Measurements from ENCODE around the gene FKBP3. TPM values are rescaled to one million over a fixed set of nuclear protein-coding genes. Genes with fewer than 3 reads are reported as not detected.

The FKBP3 gene
- total and polyA plus RNA-seq, 2 of the 13 experiments (the other 11 are each of a cell fraction or from before 2014, with no cell fraction given): 57.0 to 87.6 TPM

DNA sequence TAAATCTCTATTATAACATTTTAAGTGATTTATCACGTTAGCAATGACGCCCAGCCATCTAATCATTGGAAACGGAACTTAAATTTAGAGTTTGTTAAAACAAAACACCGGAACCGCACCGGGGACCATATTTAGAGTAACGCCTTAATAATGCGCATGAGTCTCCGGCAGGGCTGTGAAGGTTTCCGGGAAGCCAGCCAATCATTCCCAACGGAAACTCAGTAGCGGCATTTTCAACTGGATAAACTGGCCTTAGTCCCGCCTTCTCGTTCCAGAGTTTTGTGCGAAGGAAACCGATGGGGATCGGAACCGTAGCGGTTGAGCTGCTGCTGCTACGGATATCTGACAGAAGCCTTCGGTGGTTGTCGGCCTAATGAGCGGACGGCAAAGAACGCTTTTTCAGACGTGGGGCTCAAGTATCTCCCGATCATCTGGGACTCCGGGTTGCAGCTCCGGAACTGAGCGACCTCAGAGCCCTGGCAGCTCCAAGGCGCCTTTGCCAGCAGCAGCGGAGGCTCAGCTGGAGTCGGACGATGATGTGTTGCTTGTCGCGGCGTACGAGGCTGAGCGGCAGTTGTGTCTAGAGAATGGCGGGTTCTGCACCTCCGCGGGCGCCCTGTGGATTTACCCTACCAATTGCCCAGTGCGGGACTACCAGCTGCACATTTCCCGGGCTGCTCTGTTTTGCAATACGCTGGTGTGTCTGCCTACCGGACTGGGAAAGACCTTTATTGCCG is 1.5 kb upstream of the FKBP3 start, which contains the start of gene FANCM (continued):
- TF ChIP-seq, protein P1, sequence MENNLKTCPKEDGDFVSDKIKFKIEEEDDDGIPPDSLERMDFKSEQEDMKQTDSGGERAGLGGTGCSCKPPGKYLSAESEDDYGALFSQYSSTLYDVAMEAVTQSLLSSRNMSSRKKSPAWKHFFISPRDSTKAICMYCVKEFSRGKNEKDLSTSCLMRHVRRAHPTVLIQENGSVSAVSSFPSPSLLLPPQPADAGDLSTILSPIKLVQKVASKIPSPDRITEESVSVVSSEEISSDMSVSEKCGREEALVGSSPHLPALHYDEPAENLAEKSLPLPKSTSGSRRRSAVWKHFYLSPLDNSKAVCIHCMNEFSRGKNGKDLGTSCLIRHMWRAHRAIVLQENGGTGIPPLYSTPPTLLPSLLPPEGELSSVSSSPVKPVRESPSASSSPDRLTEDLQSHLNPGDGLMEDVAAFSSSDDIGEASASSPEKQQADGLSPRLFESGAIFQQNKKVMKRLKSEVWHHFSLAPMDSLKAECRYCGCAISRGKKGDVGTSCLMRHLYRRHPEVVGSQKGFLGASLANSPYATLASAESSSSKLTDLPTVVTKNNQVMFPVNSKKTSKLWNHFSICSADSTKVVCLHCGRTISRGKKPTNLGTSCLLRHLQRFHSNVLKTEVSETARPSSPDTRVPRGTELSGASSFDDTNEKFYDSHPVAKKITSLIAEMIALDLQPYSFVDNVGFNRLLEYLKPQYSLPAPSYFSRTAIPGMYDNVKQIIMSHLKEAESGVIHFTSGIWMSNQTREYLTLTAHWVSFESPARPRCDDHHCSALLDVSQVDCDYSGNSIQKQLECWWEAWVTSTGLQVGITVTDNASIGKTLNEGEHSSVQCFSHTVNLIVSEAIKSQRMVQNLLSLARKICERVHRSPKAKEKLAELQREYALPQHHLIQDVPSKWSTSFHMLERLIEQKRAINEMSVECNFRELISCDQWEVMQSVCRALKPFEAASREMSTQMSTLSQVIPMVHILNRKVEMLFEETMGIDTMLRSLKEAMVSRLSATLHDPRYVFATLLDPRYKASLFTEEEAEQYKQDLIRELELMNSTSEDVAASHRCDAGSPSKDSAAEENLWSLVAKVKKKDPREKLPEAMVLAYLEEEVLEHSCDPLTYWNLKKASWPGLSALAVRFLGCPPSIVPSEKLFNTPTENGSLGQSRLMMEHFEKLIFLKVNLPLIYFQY (CRISPR knock-in tag; IDR thresholded peaks at IDR 0.05; ENCODE audit: borderline replicate concordance): no peak
- TF ChIP-seq RORA (CRISPR knock-in tag; IDR thresholded peaks at IDR 0.05) (no peak), HOXA7 (CRISPR knock-in tag; IDR thresholded peaks at IDR 0.05) (0 out of 2 replicates have a peak, but pooled peaks have one; percentile 58), GATAD1 (CRISPR knock-in tag; IDR thresholded peaks at IDR 0.05) (peak; percentile 91), GABPA (IDR thresholded peaks at IDR 0.05; ENCODE audit: low read depth, low read length) (peak; percentile 78), GABPA (CRISPR knock-in tag; IDR thresholded peaks at IDR 0.05; ENCODE audit: low read depth) (peak; percentile 99), ONECUT2 (CRISPR knock-in tag; IDR thresholded peaks at IDR 0.05) (no peak), ZSCAN31 (CRISPR knock-in tag; IDR thresholded peaks at IDR 0.05; ENCODE audit: low read depth) (peak; percentile 54; the same call in 1 of the 2 replicates), ZNF788 (CRISPR knock-in tag; IDR thresholded peaks at IDR 0.05; ENCODE audit: borderline replicate concordance) (peak; percentile 62; the same call in 1 of the 2 replicates), ZFX (CRISPR knock-in tag; IDR thresholded peaks at IDR 0.05; ENCODE audit: low read depth) (peak; percentile 50), SNAI1 (CRISPR knock-in tag; IDR thresholded peaks at IDR 0.05; ENCODE audit: borderline replicate concordance) (no peak), SATB2 (CRISPR knock-in tag; IDR thresholded peaks at IDR 0.05) (no peak), GTF3A (CRISPR knock-in tag; conservative IDR thresholded peaks at IDR 0.05) (no peak)
- TF ChIP-seq, protein P2, sequence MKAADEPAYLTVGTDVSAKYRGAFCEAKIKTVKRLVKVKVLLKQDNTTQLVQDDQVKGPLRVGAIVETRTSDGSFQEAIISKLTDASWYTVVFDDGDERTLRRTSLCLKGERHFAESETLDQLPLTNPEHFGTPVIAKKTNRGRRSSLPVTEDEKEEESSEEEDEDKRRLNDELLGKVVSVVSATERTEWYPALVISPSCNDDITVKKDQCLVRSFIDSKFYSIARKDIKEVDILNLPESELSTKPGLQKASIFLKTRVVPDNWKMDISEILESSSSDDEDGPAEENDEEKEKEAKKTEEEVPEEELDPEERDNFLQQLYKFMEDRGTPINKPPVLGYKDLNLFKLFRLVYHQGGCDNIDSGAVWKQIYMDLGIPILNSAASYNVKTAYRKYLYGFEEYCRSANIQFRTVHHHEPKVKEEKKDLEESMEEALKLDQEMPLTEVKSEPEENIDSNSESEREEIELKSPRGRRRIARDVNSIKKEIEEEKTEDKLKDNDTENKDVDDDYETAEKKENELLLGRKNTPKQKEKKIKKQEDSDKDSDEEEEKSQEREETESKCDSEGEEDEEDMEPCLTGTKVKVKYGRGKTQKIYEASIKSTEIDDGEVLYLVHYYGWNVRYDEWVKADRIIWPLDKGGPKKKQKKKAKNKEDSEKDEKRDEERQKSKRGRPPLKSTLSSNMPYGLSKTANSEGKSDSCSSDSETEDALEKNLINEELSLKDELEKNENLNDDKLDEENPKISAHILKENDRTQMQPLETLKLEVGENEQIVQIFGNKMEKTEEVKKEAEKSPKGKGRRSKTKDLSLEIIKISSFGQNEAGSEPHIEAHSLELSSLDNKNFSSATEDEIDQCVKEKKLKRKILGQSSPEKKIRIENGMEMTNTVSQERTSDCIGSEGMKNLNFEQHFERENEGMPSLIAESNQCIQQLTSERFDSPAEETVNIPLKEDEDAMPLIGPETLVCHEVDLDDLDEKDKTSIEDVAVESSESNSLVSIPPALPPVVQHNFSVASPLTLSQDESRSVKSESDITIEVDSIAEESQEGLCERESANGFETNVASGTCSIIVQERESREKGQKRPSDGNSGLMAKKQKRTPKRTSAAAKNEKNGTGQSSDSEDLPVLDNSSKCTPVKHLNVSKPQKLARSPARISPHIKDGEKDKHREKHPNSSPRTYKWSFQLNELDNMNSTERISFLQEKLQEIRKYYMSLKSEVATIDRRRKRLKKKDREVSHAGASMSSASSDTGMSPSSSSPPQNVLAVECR (CRISPR knock-in tag; IDR thresholded peaks at IDR 0.05; ENCODE audit: borderline replicate concordance): peak; percentile 99
- TF ChIP-seq, protein P3, sequence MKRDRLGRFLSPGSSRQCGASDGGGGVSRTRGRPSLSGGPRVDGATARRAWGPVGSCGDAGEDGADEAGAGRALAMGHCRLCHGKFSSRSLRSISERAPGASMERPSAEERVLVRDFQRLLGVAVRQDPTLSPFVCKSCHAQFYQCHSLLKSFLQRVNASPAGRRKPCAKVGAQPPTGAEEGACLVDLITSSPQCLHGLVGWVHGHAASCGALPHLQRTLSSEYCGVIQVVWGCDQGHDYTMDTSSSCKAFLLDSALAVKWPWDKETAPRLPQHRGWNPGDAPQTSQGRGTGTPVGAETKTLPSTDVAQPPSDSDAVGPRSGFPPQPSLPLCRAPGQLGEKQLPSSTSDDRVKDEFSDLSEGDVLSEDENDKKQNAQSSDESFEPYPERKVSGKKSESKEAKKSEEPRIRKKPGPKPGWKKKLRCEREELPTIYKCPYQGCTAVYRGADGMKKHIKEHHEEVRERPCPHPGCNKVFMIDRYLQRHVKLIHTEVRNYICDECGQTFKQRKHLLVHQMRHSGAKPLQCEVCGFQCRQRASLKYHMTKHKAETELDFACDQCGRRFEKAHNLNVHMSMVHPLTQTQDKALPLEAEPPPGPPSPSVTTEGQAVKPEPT (CRISPR knock-in tag; IDR thresholded peaks at IDR 0.05; ENCODE audit: low read depth): no peak
- TF ChIP-seq, protein P4, sequence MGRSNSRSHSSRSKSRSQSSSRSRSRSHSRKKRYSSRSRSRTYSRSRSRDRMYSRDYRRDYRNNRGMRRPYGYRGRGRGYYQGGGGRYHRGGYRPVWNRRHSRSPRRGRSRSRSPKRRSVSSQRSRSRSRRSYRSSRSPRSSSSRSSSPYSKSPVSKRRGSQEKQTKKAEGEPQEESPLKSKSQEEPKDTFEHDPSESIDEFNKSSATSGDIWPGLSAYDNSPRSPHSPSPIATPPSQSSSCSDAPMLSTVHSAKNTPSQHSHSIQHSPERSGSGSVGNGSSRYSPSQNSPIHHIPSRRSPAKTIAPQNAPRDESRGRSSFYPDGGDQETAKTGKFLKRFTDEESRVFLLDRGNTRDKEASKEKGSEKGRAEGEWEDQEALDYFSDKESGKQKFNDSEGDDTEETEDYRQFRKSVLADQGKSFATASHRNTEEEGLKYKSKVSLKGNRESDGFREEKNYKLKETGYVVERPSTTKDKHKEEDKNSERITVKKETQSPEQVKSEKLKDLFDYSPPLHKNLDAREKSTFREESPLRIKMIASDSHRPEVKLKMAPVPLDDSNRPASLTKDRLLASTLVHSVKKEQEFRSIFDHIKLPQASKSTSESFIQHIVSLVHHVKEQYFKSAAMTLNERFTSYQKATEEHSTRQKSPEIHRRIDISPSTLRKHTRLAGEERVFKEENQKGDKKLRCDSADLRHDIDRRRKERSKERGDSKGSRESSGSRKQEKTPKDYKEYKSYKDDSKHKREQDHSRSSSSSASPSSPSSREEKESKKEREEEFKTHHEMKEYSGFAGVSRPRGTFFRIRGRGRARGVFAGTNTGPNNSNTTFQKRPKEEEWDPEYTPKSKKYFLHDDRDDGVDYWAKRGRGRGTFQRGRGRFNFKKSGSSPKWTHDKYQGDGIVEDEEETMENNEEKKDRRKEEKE (IDR thresholded peaks at IDR 0.05): no peak
